H9 (cell line): ENCODE data around the gene CHD9. TPM values are rescaled to one million over a fixed set of nuclear protein-coding genes. Genes with fewer than 3 reads are reported as not detected.

ENCODE experiments used
- DNase-seq: peaks from one replicate; pipeline ENCODE4 v3.0.0-alpha.2; 2017
- H2AFZ ChIP-seq: one replicate; pipeline ENCODE4 v1.6.1; 2013; ENCODE audit warnings: mild to moderate bottlenecking, low read length, control low read depth, moderate library complexity
- H2AK5ac ChIP-seq: 2 replicates; pipeline ENCODE4 v1.6.1; 2013; ENCODE audit warnings: low read length, control low read depth, mixed read lengths; ENCODE audit not compliant: insufficient read length
- H2BK120ac ChIP-seq: one replicate; pipeline ENCODE4 v1.6.1; 2013; ENCODE audit warnings: low read depth, mild to moderate bottlenecking, low read length, control low read depth, inconsistent platforms; ENCODE audit not compliant: poor library complexity, severe bottlenecking
- H2BK12ac ChIP-seq: 2 replicates; pipeline ENCODE4 v1.6.1; 2013; ENCODE audit warnings: low read length, control low read depth, mixed read lengths, low read depth; ENCODE audit not compliant: insufficient read length
- H2BK15ac ChIP-seq: 2 replicates; pipeline ENCODE4 v1.6.1; 2013; ENCODE audit warnings: low read depth, low read length, control low read depth
- H2BK20ac ChIP-seq: one replicate; pipeline ENCODE4 v1.6.1; 2013; ENCODE audit warnings: low read depth, mild to moderate bottlenecking, low read length, control low read depth, inconsistent platforms; ENCODE audit not compliant: poor library complexity, severe bottlenecking
- H2BK5ac ChIP-seq: 2 replicates; pipeline ENCODE4 v1.6.1; 2013; ENCODE audit warnings: low read length, control low read depth, mixed read lengths; ENCODE audit not compliant: insufficient read length
- H3K14ac ChIP-seq: 2 replicates; pipeline ENCODE4 v1.6.1; 2013; ENCODE audit warnings: low read length, control low read depth; ENCODE audit not compliant: insufficient read depth
- H3K18ac ChIP-seq: 2 replicates; pipeline ENCODE4 v1.6.1; 2013; ENCODE audit warnings: low read depth, mild to moderate bottlenecking, mixed read lengths, low read length, control low read depth; ENCODE audit not compliant: insufficient read length
- H3K23ac ChIP-seq: 2 replicates; pipeline ENCODE4 v1.6.1; 2013; ENCODE audit warnings: low read length, control low read depth, mixed read lengths, low read depth; ENCODE audit not compliant: insufficient read length
- H3K23me2 ChIP-seq: 2 replicates; pipeline ENCODE4 v1.6.1; 2013; ENCODE audit warnings: low read depth, mild to moderate bottlenecking, mixed read lengths, low read length, control low read depth; ENCODE audit not compliant: insufficient read length, poor library complexity, severe bottlenecking
- H3K27ac ChIP-seq: 2 replicates; pipeline ENCODE4 v1.5.1; 2013; ENCODE audit warnings: low read length, control low read depth, mixed read lengths, low read depth; ENCODE audit not compliant: insufficient read length
- H3K27me3 ChIP-seq: 2 replicates; pipeline ENCODE4 v1.6.1; 2013; ENCODE audit warnings: low read length, control low read depth, inconsistent platforms; ENCODE audit not compliant: insufficient read depth
- H3K4ac ChIP-seq: 2 replicates; pipeline ENCODE4 v1.6.1; 2013; ENCODE audit warnings: low read depth, mild to moderate bottlenecking, control low read depth, inconsistent platforms, low read length, moderate library complexity
- H3K4me1 ChIP-seq: 2 replicates; pipeline ENCODE4 v1.6.1; 2013; ENCODE audit warnings: low read length, control low read depth, inconsistent platforms; ENCODE audit not compliant: insufficient read depth
- H3K4me2 ChIP-seq: 2 replicates; pipeline ENCODE4 v1.6.1; 2013; ENCODE audit warnings: low read length, control low read depth, mixed read lengths; ENCODE audit not compliant: insufficient read length, insufficient read depth
- H3K56ac ChIP-seq: 2 replicates; pipeline ENCODE4 v1.6.1; 2013; ENCODE audit warnings: low read depth, mild to moderate bottlenecking, mixed read lengths, low read length, control low read depth; ENCODE audit not compliant: insufficient read length
- H3K79me1 ChIP-seq: 2 replicates; pipeline ENCODE4 v1.6.1; 2013; ENCODE audit warnings: low read depth, mild to moderate bottlenecking, moderate library complexity, low read length, control low read depth, inconsistent platforms; ENCODE audit not compliant: insufficient read depth, poor library complexity, severe bottlenecking
- H3K79me2 ChIP-seq: 2 replicates; pipeline ENCODE4 v1.6.1; 2013; ENCODE audit warnings: low read length, control low read depth, inconsistent platforms; ENCODE audit not compliant: insufficient read depth
- H3K9ac ChIP-seq: 2 replicates; pipeline ENCODE4 v1.6.1; 2013; ENCODE audit warnings: low read length, control low read depth, mixed read lengths; ENCODE audit not compliant: insufficient read length; ENCODE audit errors: extremely low read depth
- H3K9me3 ChIP-seq: one replicate; pipeline ENCODE4 v1.6.1; 2013; ENCODE audit warnings: low read depth, low read length, inconsistent platforms; ENCODE audit not compliant: control insufficient read depth
- H3T11ph ChIP-seq: one replicate; pipeline ENCODE4 v1.6.1; 2013; ENCODE audit warnings: mild to moderate bottlenecking, low read length, control low read depth, inconsistent platforms
- H4K20me1 ChIP-seq: one replicate; pipeline ENCODE4 v1.6.1; 2013; ENCODE audit not compliant: control insufficient read depth, insufficient read length, insufficient read depth
- H4K5ac ChIP-seq: 2 replicates; pipeline ENCODE4 v1.6.1; 2013; ENCODE audit warnings: low read depth, mild to moderate bottlenecking, mixed read lengths, low read length, control low read depth; ENCODE audit not compliant: insufficient read length
- H4K8ac ChIP-seq: replicated peaks from 2 replicates; pipeline ENCODE4 v1.6.1; 2013; ENCODE audit warnings: low read length, control low read depth, mixed read lengths, low read depth; ENCODE audit not compliant: insufficient read length
- H4K91ac ChIP-seq: 2 replicates; pipeline ENCODE4 v1.6.1; 2013; ENCODE audit warnings: low read depth, mild to moderate bottlenecking, moderate library complexity, mixed read lengths, low read length, control low read depth; ENCODE audit not compliant: insufficient read length
- H3K27ac Mint-ChIP-seq, 3 experiments: 2 replicates in 2 of 3; 3 replicates in 1 of 3; pipeline ENCODE4 v1.8.0; 2020 to 2021; ENCODE audit warnings: mixed read lengths in 3 of 3, mild to moderate bottlenecking in 1 of 3, moderate library complexity in 1 of 3
- H3K27me3 Mint-ChIP-seq: 2 replicates; pipeline ENCODE4 v1.8.0; 2021; ENCODE audit warnings: low read depth, mild to moderate bottlenecking, moderate library complexity, mixed read lengths
- H3K36me3 Mint-ChIP-seq, 3 experiments: 2 replicates in 2 of 3; 3 replicates in 1 of 3; pipeline ENCODE4 v1.8.0; 2020 to 2021; ENCODE audit warnings: low read depth in 3 of 3, mixed read lengths in 3 of 3; ENCODE audit not compliant: insufficient read depth in 1 of 3
- H3K4me1 Mint-ChIP-seq, 2 experiments: 2 replicates each; pipeline ENCODE4 v1.8.0; 2020; ENCODE audit warnings: mixed read lengths in 2 of 2
- H3K4me3 Mint-ChIP-seq, 2 experiments: 2 replicates in 1 of 2; 3 replicates in 1 of 2; pipeline ENCODE4 v1.8.0; 2020 to 2021; ENCODE audit warnings: mild to moderate bottlenecking in 2 of 2, mixed read lengths in 2 of 2, moderate library complexity in 1 of 2
- H3K9me3 Mint-ChIP-seq, 2 experiments: 2 replicates in 1 of 2; 3 replicates in 1 of 2; pipeline ENCODE4 v1.8.0; 2020; ENCODE audit warnings: mild to moderate bottlenecking in 2 of 2, mixed read lengths in 2 of 2, moderate library complexity in 1 of 2
- total RNA-seq: library from RNA; stranded (reverse); gene quantifications from 2 replicates; pipeline ENCODE4 v1.2.1, GENCODE V29; 2021
- TF ChIP-seq, protein P1 (sequence below): fragments of 200-600 bp; sonication (generic); conservative IDR thresholded peaks from 3 replicates; pipeline ENCODE4 v1.8.0; 2021; ENCODE audit warnings: antibody characterized with exemption, mild to moderate bottlenecking

Gene CHD9
- total RNA-seq, 1 experiment from 2014 or later, result 46.2 TPM

DNA sequence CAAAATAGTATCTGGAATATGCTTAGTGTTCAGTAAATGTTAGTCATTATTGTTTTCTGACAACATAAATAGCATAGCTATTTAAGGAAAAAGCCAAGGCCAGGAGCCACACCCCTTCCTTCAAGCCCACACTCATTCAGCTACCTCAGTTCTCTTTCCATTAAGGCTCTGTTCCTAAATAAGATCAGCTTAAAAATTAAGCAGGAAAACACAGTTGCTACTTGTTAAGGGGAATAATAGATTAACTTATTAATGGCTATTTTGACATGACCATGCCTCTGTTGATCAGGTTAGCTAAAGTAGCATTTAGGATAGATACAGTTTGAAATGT is 158.1 kb downstream of the CHD9 start:
- Histone ChIP-seq H3K4me1 (no peaks in the 10 kb centered on the region), H3K14ac (no peak overlapping the region), H3K9me3 (no peaks in the 10 kb centered on the region), H2BK12ac (no peak overlapping the region), H3K79me1 (no peaks in the 10 kb centered on the region), H3K56ac (no peak overlapping the region), H3T11ph (no peak overlapping the region), H3K23me2 (peaks cover 3% of the 10 kb centered on the region), H3K9ac (no peak overlapping the region), H3K4ac (no peak overlapping the region), H2BK120ac (no peak overlapping the region), H3K4me2 (no peak overlapping the region), H4K8ac (no peak overlapping the region), H4K91ac (no peak overlapping the region), H3K27ac (no peak overlapping the region), H4K5ac (no peak overlapping the region), H2BK5ac (no peak overlapping the region), H3K18ac (no peak overlapping the region), H2AFZ (no peak overlapping the region), H4K20me1 (no peaks in the 10 kb centered on the region), H3K79me2 (peaks cover 5% of the 10 kb centered on the region; the same call in 1 of the 2 replicates), H2BK20ac (no peak overlapping the region), H2BK15ac (no peak overlapping the region), H2AK5ac (no peak overlapping the region), H3K23ac (no peak overlapping the region), H3K27me3 (no peaks in the 10 kb centered on the region)
- Mint-ChIP-seq H3K27me3 (no peaks in the 10 kb centered on the region), H3K4me1 (peaks cover 25 to 31% of the 10 kb centered on the region in 2 experiments), H3K27ac (peak overlapping the region in 1 of 3 experiments; percentile 76; a peak in 2 of 7 replicates), H3K36me3 (peaks cover 23 to 49% (median 35%) of the 10 kb centered on the region in 3 experiments), H3K9me3 (no peaks in the 10 kb centered on the region), H3K4me3 (no peak overlapping the region)
- TF ChIP-seq, protein P1, sequence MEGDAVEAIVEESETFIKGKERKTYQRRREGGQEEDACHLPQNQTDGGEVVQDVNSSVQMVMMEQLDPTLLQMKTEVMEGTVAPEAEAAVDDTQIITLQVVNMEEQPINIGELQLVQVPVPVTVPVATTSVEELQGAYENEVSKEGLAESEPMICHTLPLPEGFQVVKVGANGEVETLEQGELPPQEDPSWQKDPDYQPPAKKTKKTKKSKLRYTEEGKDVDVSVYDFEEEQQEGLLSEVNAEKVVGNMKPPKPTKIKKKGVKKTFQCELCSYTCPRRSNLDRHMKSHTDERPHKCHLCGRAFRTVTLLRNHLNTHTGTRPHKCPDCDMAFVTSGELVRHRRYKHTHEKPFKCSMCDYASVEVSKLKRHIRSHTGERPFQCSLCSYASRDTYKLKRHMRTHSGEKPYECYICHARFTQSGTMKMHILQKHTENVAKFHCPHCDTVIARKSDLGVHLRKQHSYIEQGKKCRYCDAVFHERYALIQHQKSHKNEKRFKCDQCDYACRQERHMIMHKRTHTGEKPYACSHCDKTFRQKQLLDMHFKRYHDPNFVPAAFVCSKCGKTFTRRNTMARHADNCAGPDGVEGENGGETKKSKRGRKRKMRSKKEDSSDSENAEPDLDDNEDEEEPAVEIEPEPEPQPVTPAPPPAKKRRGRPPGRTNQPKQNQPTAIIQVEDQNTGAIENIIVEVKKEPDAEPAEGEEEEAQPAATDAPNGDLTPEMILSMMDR, result no peak
- no peak for DNase-seq
